IMR-90 (cell line): ENCODE measurements around the gene IQCF6. TPM values are rescaled to one million over a fixed set of nuclear protein-coding genes. Genes with fewer than 3 reads are reported as not detected.

Source experiments
- ATAC-seq: fragments of 200-7000 bp; cut with Tn5 transposase; 2 replicates; pipeline ENCODE4 v1.9.1; 2020; ENCODE audit warnings: low read depth, mild to moderate bottlenecking, moderate library complexity
- BruUV-seq: library from RNA; stranded (reverse); fragments of 400-500 nt; replicated peaks from 2 replicates; lab custom pipeline; 2021; lab: Mats Ljungman, UMichigan
- CTCF ChIA-PET: fragments of 300-600 bp; formaldehyde crosslinking; extraction: SDS; loops from one replicate; lab custom pipeline; 2021; ENCODE audit warnings: antibody characterized with exemption; lab: Yijun Ruan, JAX
- POLR2A ChIA-PET: fragments of 300-600 bp; sonication (Branson Sonifier 250); formaldehyde crosslinking; loops from one replicate; lab custom pipeline; 2022; ENCODE audit warnings: antibody characterized with exemption; ENCODE audit not compliant: unreplicated experiment; lab: Charles Lee
- DNase-seq: peaks from one replicate; pipeline ENCODE4 v3.0.0; 2013
- H2AFZ ChIP-seq: replicated peaks from 2 replicates; pipeline ENCODE3; 2013; ENCODE audit warnings: low read length, mild to moderate bottlenecking; ENCODE audit not compliant: poor library complexity
- H2AK5ac ChIP-seq: 2 replicates; pipeline ENCODE4 v1.6.1; 2013; ENCODE audit warnings: low read depth, low read length, inconsistent platforms
- H2AK9ac ChIP-seq: replicated peaks from 2 replicates; pipeline ENCODE3; 2013; ENCODE audit warnings: mild to moderate bottlenecking, low read depth, low read length, moderate library complexity; ENCODE audit not compliant: poor library complexity
- H2BK120ac ChIP-seq: 2 replicates; pipeline ENCODE4 v1.6.1; 2013; ENCODE audit warnings: low read depth, low read length, inconsistent platforms
- H2BK15ac ChIP-seq: 3 replicates; pipeline ENCODE4 v1.6.1; 2013; ENCODE audit warnings: low read depth, low read length, inconsistent platforms
- H2BK20ac ChIP-seq: 2 replicates; pipeline ENCODE4 v1.6.1; 2013; ENCODE audit warnings: low read depth, mild to moderate bottlenecking, inconsistent platforms, low read length, moderate library complexity
- H2BK5ac ChIP-seq: 2 replicates; pipeline ENCODE4 v1.6.1; 2013; ENCODE audit warnings: mild to moderate bottlenecking, low read depth, low read length, inconsistent platforms; ENCODE audit not compliant: poor library complexity, severe bottlenecking
- H3K14ac ChIP-seq: replicated peaks from 2 replicates; pipeline ENCODE4 v1.6.1; 2013; ENCODE audit warnings: low read depth, low read length, inconsistent platforms
- H3K18ac ChIP-seq: 2 replicates; pipeline ENCODE4 v1.6.1; 2013; ENCODE audit warnings: low read depth, low read length, control low read depth
- H3K23ac ChIP-seq: 2 replicates; pipeline ENCODE4 v1.6.1; 2013; ENCODE audit warnings: low read depth, low read length, inconsistent platforms
- H3K27ac ChIP-seq: 2 replicates; pipeline ENCODE4 v1.5.1; 2013; ENCODE audit warnings: mild to moderate bottlenecking, control low read depth, low read length; ENCODE audit not compliant: insufficient read depth
- H3K27me3 ChIP-seq: 2 replicates; pipeline ENCODE4 v1.6.1; 2013; ENCODE audit warnings: low read length; ENCODE audit not compliant: control insufficient read depth, insufficient read depth
- H3K36me3 ChIP-seq: 2 replicates; pipeline ENCODE4 v1.6.1; 2013; ENCODE audit warnings: low read length, mixed read lengths; ENCODE audit not compliant: control insufficient read depth, insufficient read depth
- H3K4ac ChIP-seq: 2 replicates; pipeline ENCODE4 v1.6.1; 2013; ENCODE audit warnings: low read depth, low read length, inconsistent platforms
- H3K4me1 ChIP-seq: 2 replicates; pipeline ENCODE4 v1.6.1; 2013; ENCODE audit warnings: low read length, mixed read lengths; ENCODE audit not compliant: control insufficient read depth, insufficient read depth
- H3K4me2 ChIP-seq: 2 replicates; pipeline ENCODE4 v1.6.1; 2013; ENCODE audit warnings: low read depth, mild to moderate bottlenecking, control low read depth, low read length, moderate library complexity
- H3K4me3 ChIP-seq: 2 replicates; pipeline ENCODE4 v1.5.1; 2013; ENCODE audit warnings: low read depth, mild to moderate bottlenecking, control low read depth, low read length, moderate library complexity; ENCODE audit not compliant: insufficient read depth
- H3K56ac ChIP-seq: 2 replicates; pipeline ENCODE4 v1.6.1; 2013; ENCODE audit warnings: low read length, inconsistent platforms; ENCODE audit not compliant: insufficient read depth; ENCODE audit errors: extremely low read depth
- H3K79me1 ChIP-seq, 2 experiments: 2 replicates each; pipeline ENCODE4 v1.6.1; 2013; ENCODE audit warnings: low read length in 2 of 2, inconsistent platforms in 1 of 2, low read depth in 1 of 2
- H3K9ac ChIP-seq: 2 replicates; pipeline ENCODE4 v1.6.1; 2013; ENCODE audit warnings: low read depth, low read length, control low read depth
- H3K9me1 ChIP-seq: 2 replicates; pipeline ENCODE4 v1.6.1; 2013; ENCODE audit warnings: low read length, inconsistent platforms; ENCODE audit not compliant: insufficient read depth
- H3K9me3 ChIP-seq: 2 replicates; pipeline ENCODE4 v1.6.1; 2013; ENCODE audit warnings: low read length; ENCODE audit not compliant: control insufficient read depth, insufficient read depth
- H4K20me1 ChIP-seq: 2 replicates; pipeline ENCODE4 v1.6.1; 2013; ENCODE audit warnings: low read length, inconsistent platforms; ENCODE audit not compliant: insufficient read depth
- H4K5ac ChIP-seq: 2 replicates; pipeline ENCODE4 v1.6.1; 2013; ENCODE audit warnings: mild to moderate bottlenecking, low read depth, low read length, control low read depth
- H4K8ac ChIP-seq, 2 experiments: 2 replicates each; pipeline ENCODE4 v1.6.1; 2013; ENCODE audit warnings: low read depth in 2 of 2, low read length in 2 of 2, control low read depth in 1 of 2, inconsistent platforms in 1 of 2
- H4K91ac ChIP-seq: 2 replicates; pipeline ENCODE4 v1.6.1; 2013; ENCODE audit warnings: low read depth, low read length, inconsistent platforms; ENCODE audit not compliant: insufficient read depth
- CEBPB ChIP-seq: IDR thresholded peaks from 2 replicates; pipeline ENCODE4 v1.6.1; 2012; ENCODE audit warnings: low read depth, low read length, improper control_type of control experiment
- ELK1 ChIP-seq: fragments of 150-350 bp; IDR thresholded peaks from 2 replicates; pipeline ENCODE4 v1.6.1; 2016; ENCODE audit warnings: low read depth, mild to moderate bottlenecking, low read length, moderate library complexity, borderline replicate concordance
- FOS ChIP-seq: fragments of 150-350 bp; IDR thresholded peaks from 2 replicates; pipeline ENCODE4 v1.6.1; 2016; ENCODE audit warnings: low read depth, low read length
- MXI1 ChIP-seq: IDR thresholded peaks from 2 replicates; pipeline ENCODE4 v1.6.1; 2012; ENCODE audit warnings: low read depth, mild to moderate bottlenecking, low read length, moderate library complexity, borderline replicate concordance
- POLR2A ChIP-seq: IDR thresholded peaks from 2 replicates; pipeline ENCODE4 v1.6.1; 2012; ENCODE audit warnings: mild to moderate bottlenecking, low read depth, low read length
- SMC3 ChIP-seq: fragments of 150-350 bp; IDR thresholded peaks from 2 replicates; pipeline ENCODE4 v1.6.1; 2016; ENCODE audit warnings: low read depth, mild to moderate bottlenecking, antibody characterized with exemption, low read length, moderate library complexity
- whole genome bisulfite sequencing, 2 experiments: methylation state at CpG; one replicate each; pipeline versions ENCODE4 v1.1.5 to v1.1.7; 2013; ENCODE audit warnings: missing lambda C conversion rate in 2 of 2; ENCODE audit not compliant: insufficient read length in 1 of 2; ENCODE audit errors: extremely low coverage in 2 of 2; 5-methylcytosine and 5-hydroxymethylcytosine counted together
- dilution Hi-C: fragments of 300-500 bp; cut with HindIII; formaldehyde crosslinking; loops from one replicate; pipeline ENCODE4 v1.14.3; 2018; ENCODE audit warnings: low sequenced_read_pairs; ENCODE audit not compliant: unreplicated experiment
- in situ Hi-C: fragments of 300-500 bp; cut with MboI; formaldehyde crosslinking; loops from 3 replicates; pipeline ENCODE4 v1.14.3; 2019; ENCODE audit warnings: low sequenced_read_pairs, inconsistent platforms, mixed read lengths
- intact Hi-C: fragments of 100-400 bp; cut with micrococcal nuclease; formaldehyde crosslinking; loops from 2 replicates; pipeline ENCODE4 v1.10.0; 2022
- polyA plus RNA-seq, 3 experiments: library from polyadenylated mRNA; depleted of rRNA; stranded (reverse); fragments of >200 nt; gene quantifications; 2 replicates each; pipeline ENCODE4 v1.2.3, GENCODE V29; 2012; ENCODE audit warnings: low replicate concordance in 1 of 3
- total RNA-seq: library from RNA; depleted of rRNA; stranded (reverse); fragments of >200 nt; gene quantifications from 2 replicates; pipeline ENCODE4 v1.2.3, GENCODE V29; 2012

The IQCF6 gene
- total and polyA plus RNA-seq, 2 of the 4 experiments (the other 2 are of a cell fraction) = not detected

GRCh38 chr3:51751287-51751686, 27.8 kb downstream of the IQCF6 start:
- Histone ChIP-seq H3K9me3 (no peaks in the 10 kb centered on the region), H3K36me3 (no peaks in the 10 kb centered on the region), H4K5ac (no peak overlapping the region), H3K9me1 (no peaks in the 10 kb centered on the region), H2BK120ac (no peak overlapping the region), H3K4ac (no peak overlapping the region), H2AK5ac (no peak overlapping the region), H2BK5ac (no peak overlapping the region), H3K18ac (no peak overlapping the region), H3K79me1 (no peaks in the 10 kb centered on the region), H4K20me1 (no peaks in the 10 kb centered on the region), H2BK20ac (no peak overlapping the region), H3K4me1 (no peaks in the 10 kb centered on the region), H3K9ac (no peak overlapping the region), H3K23ac (no peak overlapping the region), H2BK15ac (no peak overlapping the region), H4K91ac (no peak overlapping the region), H3K14ac (no peak overlapping the region), H3K27me3 (no peaks in the 10 kb centered on the region), H4K8ac (no peak overlapping the region), H3K4me3 (no peak overlapping the region), H2AFZ (no peak overlapping the region), H3K27ac (no peak overlapping the region), H3K56ac (no peak overlapping the region), H2AK9ac (no peak overlapping the region), H3K4me2 (no peak overlapping the region)
- no peak for ATAC-seq
- POLR2A ChIA-PET = no interaction called here
- TF ChIP-seq FOS (no peak), ELK1 (no peak), MXI1 (no peak), POLR2A (no peak), SMC3 (no peak), CEBPB (no peak)
- intact Hi-C loops (no loop called here), dilution Hi-C loops (no loop called here), in situ Hi-C loops (no loop called here)
- no peak for DNase-seq
- no TSS peak for BruUV-seq
- CTCF ChIA-PET = no interaction called here
- WGBS, 2 experiments = no CpG with 5 or more reads among the region's 2 CpGs
